Activated naive CD8-positive, alpha-beta T cell treated with anti-CD3 and anti-CD28 coated beads for 36 hours (primary cell): ENCODE data around the gene SKAP1. TPM values are rescaled to one million over a fixed set of nuclear protein-coding genes. Genes with fewer than 3 reads are reported as not detected.

Experiments used
- DNase-seq: peaks from one replicate; pipeline ENCODE4 v3.0.0; 2021
- H3K27ac Mint-ChIP-seq: one replicate; pipeline ENCODE4 v1.8.0; 2022; ENCODE audit warnings: mild to moderate bottlenecking, moderate library complexity, mixed read lengths
- H3K27me3 Mint-ChIP-seq: one replicate; pipeline ENCODE4 v1.8.0; 2022; ENCODE audit warnings: mild to moderate bottlenecking, mixed read lengths
- H3K36me3 Mint-ChIP-seq: one replicate; pipeline ENCODE4 v1.8.0; 2021; ENCODE audit warnings: mild to moderate bottlenecking, mixed read lengths
- H3K4me1 Mint-ChIP-seq: one replicate; pipeline ENCODE4 v1.8.0; 2021; ENCODE audit warnings: mixed read lengths
- H3K4me3 Mint-ChIP-seq: one replicate; pipeline ENCODE4 v1.8.0; 2022; ENCODE audit warnings: mild to moderate bottlenecking, moderate library complexity, mixed read lengths
- H3K9me3 Mint-ChIP-seq: one replicate; pipeline ENCODE4 v1.8.0; 2022; ENCODE audit warnings: mixed read lengths
- total RNA-seq, 2 experiments: library from RNA; stranded (reverse); gene quantifications; one replicate each; pipeline ENCODE4 v1.2.3, GENCODE V29; 2021

SKAP1 gene
- total RNA-seq, 2 experiments from 2014 or later: 54.2 to 55.4 TPM

DNA sequence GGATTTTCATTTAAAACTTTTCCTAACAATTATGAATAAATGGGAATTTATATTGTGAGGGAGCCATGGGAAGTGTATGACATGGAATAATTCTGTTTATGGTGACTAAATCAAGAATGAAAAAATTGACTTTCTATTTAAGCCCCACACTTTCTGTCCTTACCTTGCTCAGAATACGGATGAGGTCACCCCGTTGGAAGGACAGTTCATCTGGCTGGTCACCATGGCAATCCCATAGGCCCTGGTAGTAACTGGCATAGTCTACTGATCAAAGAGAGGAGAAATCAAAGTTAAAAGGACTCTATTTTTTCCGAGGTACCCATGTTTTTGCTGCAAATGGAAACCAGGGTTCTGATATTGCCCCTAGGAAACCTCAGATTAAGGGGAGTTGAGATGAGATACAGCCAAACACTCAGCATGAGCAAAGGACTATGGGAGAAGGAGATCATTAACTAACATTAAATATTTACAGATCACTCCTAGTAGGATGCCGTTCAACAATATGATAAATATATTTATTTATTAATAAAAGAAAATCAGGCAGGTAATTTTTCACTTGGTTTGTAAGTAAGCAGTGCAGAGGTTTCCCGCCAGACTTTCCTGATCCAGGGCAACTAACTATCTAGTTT is 267.6 kb downstream of the SKAP1 start:
- DNase-seq: no peak
- H3K4me3 Mint-ChIP-seq: no peak overlapping the region
- H3K9me3 Mint-ChIP-seq: no peaks in the 10 kb centered on the region
- peaks cover 2% of the 10 kb centered on the region for H3K36me3 Mint-ChIP-seq
- peaks cover 10% of the 10 kb centered on the region for H3K4me1 Mint-ChIP-seq
- H3K27ac Mint-ChIP-seq: no peak overlapping the region
- no peaks in the 10 kb centered on the region for H3K27me3 Mint-ChIP-seq

GRCh38 chr17:48161127-48161905 is 268.7 kb downstream of the SKAP1 start:
- Mint-ChIP-seq H3K4me3 (no peak overlapping the region), H3K4me1 (peaks cover 7% of the 10 kb centered on the region), H3K27ac (no peak overlapping the region), H3K9me3 (no peaks in the 10 kb centered on the region), H3K27me3 (no peaks in the 10 kb centered on the region), H3K36me3 (peaks cover 2% of the 10 kb centered on the region)
- no peak for DNase-seq

- no peak for DNase-seq
- Mint-ChIP-seq H3K27ac (no peak overlapping the region), H3K4me3 (no peak overlapping the region), H3K4me1 (peaks cover 7% of the 10 kb centered on the region), H3K36me3 (peaks cover 2% of the 10 kb centered on the region), H3K9me3 (no peaks in the 10 kb centered on the region), H3K27me3 (no peaks in the 10 kb centered on the region)
Measured at GRCh38 chr17:48160177-48161081, 269.6 kb downstream of the SKAP1 start.

- no peak for DNase-seq
- Mint-ChIP-seq H3K27me3 (no peaks in the 10 kb centered on the region), H3K9me3 (no peaks in the 10 kb centered on the region), H3K36me3 (no peaks in the 10 kb centered on the region), H3K27ac (no peak overlapping the region), H3K4me3 (no peak overlapping the region), H3K4me1 (peaks cover 4% of the 10 kb centered on the region)
Measured at GRCh38 chr17:48159232-48159631, 270.8 kb downstream of the SKAP1 start.

DNA sequence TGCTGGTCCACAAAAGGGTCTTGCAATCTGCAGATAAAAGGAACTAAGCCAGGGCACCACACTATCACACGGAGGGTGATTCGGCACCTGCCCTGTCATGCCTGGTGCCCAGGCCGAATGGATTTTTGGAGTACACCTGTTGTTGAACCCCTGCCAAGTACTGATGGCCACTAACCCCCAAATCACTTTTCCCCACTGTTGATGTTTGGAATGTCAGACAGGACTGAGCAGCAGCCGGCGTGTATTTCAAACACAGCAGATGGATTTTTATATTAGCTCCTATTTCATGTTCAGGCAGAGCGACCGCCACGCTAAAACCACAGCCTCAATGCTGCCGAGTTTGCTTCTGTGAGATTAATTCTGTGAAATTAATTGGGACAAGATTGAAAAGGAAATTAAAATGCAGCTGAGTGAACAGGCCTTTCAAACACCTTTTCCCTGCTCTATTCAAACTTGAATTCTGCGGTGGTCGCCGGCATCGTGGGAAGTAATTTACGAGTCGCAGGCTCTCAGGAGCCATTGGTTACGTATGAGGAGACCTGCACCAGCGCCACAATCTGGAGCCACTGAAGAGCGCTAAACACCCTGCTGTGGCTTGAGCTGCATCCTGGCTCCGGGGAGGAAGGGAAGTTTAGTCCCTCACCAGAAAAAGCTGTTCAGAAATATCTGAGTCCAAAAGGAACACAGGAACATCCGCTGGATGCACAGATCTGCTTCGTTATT is 274.0 kb downstream of the SKAP1 start:
- no peaks in the 10 kb centered on the region for H3K36me3 Mint-ChIP-seq
- H3K27me3 Mint-ChIP-seq: no peaks in the 10 kb centered on the region
- no peaks in the 10 kb centered on the region for H3K4me1 Mint-ChIP-seq
- no peak overlapping the region for H3K4me3 Mint-ChIP-seq
- H3K27ac Mint-ChIP-seq: no peak overlapping the region
- no peak for DNase-seq
- no peaks in the 10 kb centered on the region for H3K9me3 Mint-ChIP-seq

- DNase-seq: peak; percentile 13
Measured at GRCh38 chr17:48153691-48154358, 276.2 kb downstream of the SKAP1 start.

GRCh38 chr17:48152289-48152688 is 277.7 kb downstream of the SKAP1 start:
- Mint-ChIP-seq H3K36me3 (no peaks in the 10 kb centered on the region), H3K4me3 (no peak overlapping the region), H3K4me1 (peaks cover 2% of the 10 kb centered on the region), H3K27me3 (no peaks in the 10 kb centered on the region), H3K27ac (no peak overlapping the region), H3K9me3 (no peaks in the 10 kb centered on the region)
- DNase-seq: no peak

More at GRCh38 chr17:48153691-48154358, 276.2 kb downstream of the SKAP1 start:
- Mint-ChIP-seq H3K9me3 (no peaks in the 10 kb centered on the region), H3K4me3 (no peak overlapping the region), H3K27ac (no peak overlapping the region), H3K27me3 (no peaks in the 10 kb centered on the region), H3K36me3 (no peaks in the 10 kb centered on the region), H3K4me1 (peaks cover 2% of the 10 kb centered on the region)

DNA sequence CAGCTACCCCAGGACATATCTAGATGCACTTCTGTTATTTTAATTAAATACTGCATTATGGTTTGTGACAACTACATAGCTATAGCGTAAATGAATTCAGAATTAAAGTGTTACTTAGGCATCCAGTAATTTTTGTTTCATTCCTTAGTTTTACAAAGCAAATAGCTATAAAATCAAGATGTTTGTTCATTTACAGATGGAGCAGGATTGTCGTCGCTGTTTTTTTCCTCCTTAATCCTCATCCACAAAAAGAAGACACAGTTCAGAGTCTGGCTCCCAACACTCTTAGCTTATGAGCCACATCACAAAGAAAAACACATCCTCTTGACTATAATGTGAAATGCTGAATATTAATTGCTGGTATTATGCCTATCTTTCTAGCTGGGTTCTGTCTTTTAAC is 278.8 kb downstream of the SKAP1 start:
- no peaks in the 10 kb centered on the region for H3K27me3 Mint-ChIP-seq
- DNase-seq: no peak
- H3K9me3 Mint-ChIP-seq: no peaks in the 10 kb centered on the region
- H3K36me3 Mint-ChIP-seq: no peaks in the 10 kb centered on the region
- no peak overlapping the region for H3K27ac Mint-ChIP-seq
- peaks cover 2% of the 10 kb centered on the region for H3K4me1 Mint-ChIP-seq
- no peak overlapping the region for H3K4me3 Mint-ChIP-seq

- peaks cover 2% of the 10 kb centered on the region for H3K4me1 Mint-ChIP-seq
- no peak overlapping the region for H3K4me3 Mint-ChIP-seq
- no peaks in the 10 kb centered on the region for H3K9me3 Mint-ChIP-seq
- no peak for DNase-seq
- peaks cover 4% of the 10 kb centered on the region for H3K36me3 Mint-ChIP-seq
- no peak overlapping the region for H3K27ac Mint-ChIP-seq
- H3K27me3 Mint-ChIP-seq: no peaks in the 10 kb centered on the region
Measured at GRCh38 chr17:48150597-48151001, 279.4 kb downstream of the SKAP1 start.

- Mint-ChIP-seq H3K9me3 (no peaks in the 10 kb centered on the region), H3K4me1 (peaks cover 2% of the 10 kb centered on the region), H3K36me3 (peaks cover 4% of the 10 kb centered on the region), H3K4me3 (no peak overlapping the region), H3K27ac (no peak overlapping the region), H3K27me3 (no peaks in the 10 kb centered on the region)
- no peak for DNase-seq
Measured at GRCh38 chr17:48149787-48150463, 280.1 kb downstream of the SKAP1 start.

- Mint-ChIP-seq H3K9me3 (no peaks in the 10 kb centered on the region), H3K4me3 (no peak overlapping the region), H3K27me3 (no peaks in the 10 kb centered on the region), H3K4me1 (peaks cover 2% of the 10 kb centered on the region), H3K36me3 (peaks cover 4% of the 10 kb centered on the region), H3K27ac (no peak overlapping the region)
- DNase-seq: no peak
Measured at GRCh38 chr17:48148854-48149786, 280.9 kb downstream of the SKAP1 start.

GRCh38 chr17:48148029-48148770 is 281.8 kb downstream of the SKAP1 start:
- Mint-ChIP-seq H3K9me3 (no peaks in the 10 kb centered on the region), H3K27me3 (no peaks in the 10 kb centered on the region), H3K36me3 (peaks cover 4% of the 10 kb centered on the region), H3K27ac (no peak overlapping the region), H3K4me1 (peaks cover 5% of the 10 kb centered on the region), H3K4me3 (no peak overlapping the region)
- DNase-seq: no peak
